Hepatocyte (in vitro differentiated cells): ENCODE measurements around the gene LIPT2.

Source experiments
- EZH2 ChIP-seq: fragments of 200-600 bp; sonication (generic); IDR thresholded peaks from 2 replicates; pipeline ENCODE4 v1.6.1; 2016; ENCODE audit warnings: antibody characterized with exemption, mild to moderate bottlenecking, borderline replicate concordance
- TF ChIP-seq, protein P1 (sequence below): fragments of 200-600 bp; sonication (generic); IDR thresholded peaks from 2 replicates; pipeline ENCODE4 v1.5.1; 2016; ENCODE audit warnings: antibody characterized with exemption, mild to moderate bottlenecking; ENCODE audit not compliant: poor library complexity

DNA sequence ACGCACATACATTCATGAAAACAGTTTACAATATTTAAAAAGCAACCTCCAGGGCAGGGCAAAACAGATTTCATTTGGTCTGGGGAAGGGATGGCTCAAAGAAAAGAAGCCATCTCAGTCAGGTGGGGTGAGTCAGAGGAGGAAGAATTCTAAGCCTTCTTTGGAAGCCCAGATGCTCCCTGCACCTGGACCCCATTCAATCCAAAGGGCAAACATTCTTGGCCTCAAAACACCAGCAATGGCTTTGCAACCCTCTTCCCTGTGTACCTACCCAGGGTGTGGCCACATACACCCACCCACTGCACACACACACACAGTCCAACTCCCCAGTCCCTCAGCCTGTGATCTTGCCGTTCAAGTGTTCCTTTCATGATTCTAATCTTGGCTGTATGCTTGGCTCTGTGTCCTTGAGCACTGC, 28.2 kb downstream of the LIPT2 start:
- no peak for TF ChIP-seq EZH2
- TF ChIP-seq, protein P1, sequence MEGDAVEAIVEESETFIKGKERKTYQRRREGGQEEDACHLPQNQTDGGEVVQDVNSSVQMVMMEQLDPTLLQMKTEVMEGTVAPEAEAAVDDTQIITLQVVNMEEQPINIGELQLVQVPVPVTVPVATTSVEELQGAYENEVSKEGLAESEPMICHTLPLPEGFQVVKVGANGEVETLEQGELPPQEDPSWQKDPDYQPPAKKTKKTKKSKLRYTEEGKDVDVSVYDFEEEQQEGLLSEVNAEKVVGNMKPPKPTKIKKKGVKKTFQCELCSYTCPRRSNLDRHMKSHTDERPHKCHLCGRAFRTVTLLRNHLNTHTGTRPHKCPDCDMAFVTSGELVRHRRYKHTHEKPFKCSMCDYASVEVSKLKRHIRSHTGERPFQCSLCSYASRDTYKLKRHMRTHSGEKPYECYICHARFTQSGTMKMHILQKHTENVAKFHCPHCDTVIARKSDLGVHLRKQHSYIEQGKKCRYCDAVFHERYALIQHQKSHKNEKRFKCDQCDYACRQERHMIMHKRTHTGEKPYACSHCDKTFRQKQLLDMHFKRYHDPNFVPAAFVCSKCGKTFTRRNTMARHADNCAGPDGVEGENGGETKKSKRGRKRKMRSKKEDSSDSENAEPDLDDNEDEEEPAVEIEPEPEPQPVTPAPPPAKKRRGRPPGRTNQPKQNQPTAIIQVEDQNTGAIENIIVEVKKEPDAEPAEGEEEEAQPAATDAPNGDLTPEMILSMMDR: no peak
